GM12865 (cell line): Measurements from ENCODE around the gene ARID3A.

ENCODE experiments used
- DNase-seq: peaks from one replicate; pipeline ENCODE4 v3.0.0; 2010; ENCODE audit warnings: low read depth
- H3K4me3 ChIP-seq: 2 replicates; pipeline ENCODE4 v1.5.1; 2011; ENCODE audit warnings: mild to moderate bottlenecking, low read depth, low read length, control low read depth
- CTCF ChIP-seq: IDR thresholded peaks from 2 replicates; pipeline ENCODE4 v1.5.1; 2011; ENCODE audit warnings: low read length, control low read depth, low read depth, inconsistent platforms; ENCODE audit not compliant: insufficient read depth; ENCODE audit errors: missing control alignments

ARID3A gene

GRCh38 chr19:934865-935479 lies 9.1 kb downstream of the ARID3A start:
- no peak overlapping the region for H3K4me3 ChIP-seq
- TF ChIP-seq CTCF = no peak
- DNase-seq = no peak

GRCh38 chr19:936175-936546 lies 10.3 kb downstream of the ARID3A start:
- no peak for DNase-seq
- H3K4me3 ChIP-seq = no peak overlapping the region
- no peak for TF ChIP-seq CTCF

- peak; percentile 72 for DNase-seq
- no peak overlapping the region for H3K4me3 ChIP-seq
- TF ChIP-seq CTCF = no peak
These were observed 11.4 kb downstream of the ARID3A start for GRCh38 chr19:937259-937694.

GRCh38 chr19:938233-938923 lies 12.5 kb downstream of the ARID3A start:
- no peak overlapping the region for H3K4me3 ChIP-seq
- no peak for TF ChIP-seq CTCF
- DNase-seq = no peak

- no peak overlapping the region for H3K4me3 ChIP-seq
- no peak for TF ChIP-seq CTCF
- DNase-seq = no peak
These were observed 13.6 kb downstream of the ARID3A start for GRCh38 chr19:939439-939838.

GRCh38 chr19:939922-940321 lies 14.1 kb downstream of the ARID3A start:
- H3K4me3 ChIP-seq = peak overlapping the region; percentile 42
- DNase-seq = no peak
- TF ChIP-seq CTCF = no peak
